GM21381 (cell line): ENCODE results near the gene LMNTD2.
A peak's percentile ranks its signal among the peaks of the same experiment; 100 is the strongest.

ENCODE experiments used
- ATAC-seq: cut with Tn5 transposase; IDR thresholded peaks from one replicate; pipeline ENCODE4 v1.9.1; 2021; ENCODE audit warnings: mild to moderate bottlenecking, moderate library complexity; ENCODE audit not compliant: unreplicated experiment

The LMNTD2 gene

GRCh38 chr11:568306-569157 lies 8.0 kb upstream of the LMNTD2 start:
- peak; percentile 82 for ATAC-seq

- ATAC-seq, result no peak
These were observed 7.2 kb upstream of the LMNTD2 start for GRCh38 chr11:567629-568292.

- no peak for ATAC-seq
These were observed 6.6 kb upstream of the LMNTD2 start for GRCh38 chr11:567011-567628.

DNA sequence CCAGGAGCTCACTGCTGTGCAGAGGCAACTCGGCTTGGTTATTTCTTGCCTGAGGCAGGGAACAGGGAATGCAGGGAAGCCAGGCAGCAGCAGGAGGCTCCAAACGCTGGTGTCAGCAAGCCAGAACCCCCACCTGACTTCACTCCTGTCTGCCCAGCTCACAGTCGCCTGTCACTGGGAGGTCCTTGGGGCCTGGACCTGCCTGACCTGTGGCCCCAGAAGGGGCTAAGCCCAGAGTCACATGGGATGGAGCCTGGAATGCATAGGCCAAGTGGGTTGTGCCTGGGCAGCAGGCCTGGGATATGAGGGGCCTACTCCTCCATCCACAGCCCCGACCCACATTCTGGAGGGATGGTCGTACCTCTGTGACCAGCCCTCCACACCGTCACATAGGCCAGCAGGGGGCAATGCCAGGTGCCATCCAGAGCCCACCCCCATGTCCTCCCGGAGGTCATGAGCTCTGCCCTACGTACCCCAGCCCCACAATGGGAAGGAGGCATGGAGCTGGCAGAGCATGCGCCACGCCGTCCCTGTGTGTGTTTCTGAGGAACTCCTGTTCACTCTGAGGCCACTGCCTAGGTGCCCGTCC lies 5.5 kb upstream of the LMNTD2 start:
- no peak for ATAC-seq

DNA sequence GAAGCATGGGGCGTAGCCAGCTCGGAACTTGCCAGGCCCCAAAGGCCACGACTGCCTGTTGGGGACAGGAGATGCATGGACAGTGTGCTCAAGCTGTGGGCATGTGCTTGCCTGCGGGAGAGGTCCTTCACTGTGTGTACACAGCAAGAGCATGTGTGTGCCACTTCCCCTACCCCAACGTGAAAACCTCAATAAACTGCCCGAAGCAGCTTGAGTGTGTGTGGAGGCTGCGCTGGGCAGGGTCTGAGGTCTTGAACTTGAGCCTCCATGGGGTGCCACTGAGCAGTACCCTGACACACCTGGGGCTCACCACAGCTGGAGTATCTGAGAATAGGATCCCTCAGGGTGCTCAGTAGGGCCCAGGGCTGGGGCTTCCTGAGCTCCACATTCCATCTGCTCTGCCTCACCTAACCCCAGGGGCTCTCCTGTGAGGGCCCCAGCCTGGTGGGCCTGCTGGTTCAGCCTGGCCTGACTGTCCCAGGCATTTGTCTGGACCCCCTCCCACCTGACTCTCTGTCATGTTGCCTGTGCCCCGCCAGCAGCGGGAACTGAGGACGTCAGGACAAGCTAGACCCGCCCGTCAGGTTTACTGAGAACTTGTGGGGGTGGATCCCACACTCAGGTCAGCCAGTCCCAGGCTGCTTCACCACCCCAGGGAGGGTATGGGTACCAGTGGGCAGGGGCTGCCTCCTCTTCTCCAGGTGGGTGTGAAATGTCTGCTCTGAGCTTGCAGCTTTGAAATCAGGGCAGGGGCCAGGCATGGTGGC lies 3.5 kb upstream of the LMNTD2 start:
- ATAC-seq, result no peak

DNA sequence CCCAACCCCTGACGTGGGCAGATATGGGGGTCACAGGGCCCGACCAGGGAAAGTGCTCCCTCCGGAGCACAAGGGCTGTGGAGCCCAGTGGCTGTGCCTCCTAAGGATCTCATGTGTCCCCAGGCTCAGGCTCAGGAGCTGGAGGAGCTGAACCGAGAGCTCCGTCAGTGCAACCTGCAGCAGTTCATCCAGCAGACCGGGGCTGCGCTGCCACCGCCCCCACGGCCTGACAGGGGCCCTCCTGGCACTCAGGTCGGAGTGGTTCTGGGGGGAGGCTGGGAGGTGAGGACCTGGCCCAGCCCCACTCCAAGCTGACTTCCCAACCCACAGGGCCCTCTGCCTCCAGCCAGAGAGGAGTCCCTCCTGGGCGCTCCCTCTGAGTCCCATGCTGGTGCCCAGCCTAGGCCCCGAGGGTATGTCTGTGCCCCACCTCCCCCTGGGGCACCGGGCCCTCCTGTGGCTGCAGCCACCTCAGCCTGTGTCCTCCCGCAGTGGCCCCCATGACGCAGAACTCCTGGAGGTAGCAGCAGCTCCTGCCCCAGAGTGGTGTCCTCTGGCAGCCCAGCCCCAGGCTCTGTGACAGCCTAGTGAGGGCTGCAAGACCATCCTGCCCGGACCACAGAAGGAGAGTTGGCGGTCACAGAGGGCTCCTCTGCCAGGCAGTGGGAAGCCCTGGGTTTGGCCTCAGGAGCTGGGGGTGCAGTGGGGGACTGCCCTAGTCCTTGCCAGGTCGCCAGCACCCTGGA lies 2.7 kb upstream of the LMNTD2 start:
- no peak for ATAC-seq

- no peak for ATAC-seq
These were observed 1.6 kb upstream of the LMNTD2 start for GRCh38 chr11:562046-562645.

- peak; percentile 16 for ATAC-seq
These were observed 838 bp upstream of the LMNTD2 start for GRCh38 chr11:561148-562003.

DNA sequence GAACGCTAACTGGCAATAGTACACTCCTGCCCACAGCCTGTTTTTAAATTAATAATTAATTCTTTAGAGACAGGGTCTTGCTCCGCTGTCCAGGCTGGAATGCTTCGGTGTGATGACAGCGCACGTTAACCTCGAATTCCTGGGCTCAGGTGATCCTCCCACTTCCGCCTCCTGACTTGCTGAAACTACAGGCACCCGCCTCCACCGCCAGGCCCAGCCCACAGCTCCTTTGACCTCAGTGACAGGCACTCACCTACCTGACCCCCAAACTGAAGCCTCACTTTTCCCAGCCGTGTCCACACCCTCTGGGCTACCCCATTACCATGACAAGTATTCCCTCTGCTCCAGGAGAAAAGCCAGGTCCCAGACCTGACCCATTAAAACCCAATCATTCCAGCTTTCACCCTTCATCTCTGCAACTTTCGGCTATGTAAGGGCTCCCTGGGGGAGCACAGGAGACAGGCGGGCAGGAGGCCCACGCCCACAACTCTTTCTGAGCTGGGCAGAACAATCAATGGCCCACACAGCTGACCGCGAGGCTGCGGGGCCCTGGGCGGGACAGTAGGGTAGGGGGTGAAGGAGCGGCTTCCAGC lies 730 bp downstream of the LMNTD2 start:
- no peak for ATAC-seq

DNA sequence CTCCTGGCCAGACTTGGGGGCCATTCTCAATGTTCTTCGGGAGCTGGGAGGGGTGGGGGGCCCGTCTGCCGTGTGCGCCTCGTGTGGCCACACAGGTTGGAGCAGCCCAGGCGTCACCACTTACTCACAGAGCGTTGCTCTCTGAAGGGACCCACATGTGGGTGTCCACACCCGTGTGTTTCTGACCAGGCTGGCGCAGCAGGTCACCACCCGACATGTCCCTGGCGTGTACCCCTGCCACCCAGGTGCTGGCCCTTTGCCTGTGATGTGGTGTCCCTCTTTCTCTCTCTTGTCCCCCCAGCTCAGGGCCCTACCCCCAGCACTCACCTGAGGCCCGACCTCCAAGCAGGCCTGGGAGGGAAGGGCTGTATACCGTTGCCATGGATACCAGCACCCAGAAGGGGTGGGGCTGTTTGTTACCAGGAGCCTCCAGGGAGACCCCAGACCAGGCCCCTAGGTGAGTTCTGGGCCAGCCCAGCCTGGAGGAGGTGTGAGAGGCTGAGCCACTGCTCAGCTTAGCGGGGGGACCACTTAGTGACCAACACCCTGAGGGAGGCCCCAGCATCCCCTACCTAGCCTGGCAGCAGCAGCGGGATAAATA lies 1.4 kb downstream of the LMNTD2 start:
- no peak for ATAC-seq

- no peak for ATAC-seq
These were observed 2.0 kb downstream of the LMNTD2 start for GRCh38 chr11:558503-558902.

DNA sequence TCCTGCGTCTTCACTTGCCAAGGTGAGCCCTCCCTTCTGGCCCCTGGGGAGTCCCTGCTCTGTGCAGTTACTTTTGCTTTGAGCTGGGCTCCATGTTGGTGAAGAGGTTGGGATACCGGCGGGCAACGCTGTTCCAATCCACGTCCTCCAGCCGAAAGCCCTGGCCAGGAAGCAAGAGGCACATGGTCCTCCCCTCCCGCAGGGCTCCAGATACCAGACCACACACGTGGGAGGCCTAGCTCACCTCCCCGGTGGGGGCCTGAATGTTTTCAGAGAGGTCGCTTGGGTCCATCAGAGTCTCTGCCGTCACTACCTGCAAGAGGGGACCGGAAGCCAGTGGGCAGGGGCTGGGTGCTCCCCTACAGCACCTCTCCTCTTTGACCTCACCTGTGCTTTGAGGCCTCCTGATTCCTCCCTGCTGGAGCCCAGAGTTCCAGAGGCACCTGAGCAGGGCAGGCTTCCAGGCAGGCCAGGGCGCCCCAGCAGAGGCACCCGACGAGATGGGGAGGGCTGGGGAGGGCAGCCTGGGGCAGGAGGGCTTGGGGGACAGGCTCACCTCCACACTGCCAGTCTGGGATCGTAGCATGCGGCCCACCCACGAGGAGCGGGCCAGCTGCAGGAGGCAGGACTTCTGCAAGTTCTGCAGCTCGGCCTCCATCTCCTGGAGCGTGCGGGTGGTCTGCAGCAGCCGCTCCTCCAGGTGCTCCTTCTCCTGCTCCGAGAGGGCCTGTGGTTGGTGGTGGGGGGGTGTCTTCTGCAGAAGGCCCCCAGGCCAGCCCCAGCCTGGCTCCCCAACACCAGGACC lies 3.0 kb downstream of the LMNTD2 start:
- ATAC-seq, result no peak

- ATAC-seq, result no peak
These were observed 3.8 kb downstream of the LMNTD2 start for GRCh38 chr11:556662-557256.

GRCh38 chr11:555780-556661 lies 4.5 kb downstream of the LMNTD2 start:
- no peak for ATAC-seq

DNA sequence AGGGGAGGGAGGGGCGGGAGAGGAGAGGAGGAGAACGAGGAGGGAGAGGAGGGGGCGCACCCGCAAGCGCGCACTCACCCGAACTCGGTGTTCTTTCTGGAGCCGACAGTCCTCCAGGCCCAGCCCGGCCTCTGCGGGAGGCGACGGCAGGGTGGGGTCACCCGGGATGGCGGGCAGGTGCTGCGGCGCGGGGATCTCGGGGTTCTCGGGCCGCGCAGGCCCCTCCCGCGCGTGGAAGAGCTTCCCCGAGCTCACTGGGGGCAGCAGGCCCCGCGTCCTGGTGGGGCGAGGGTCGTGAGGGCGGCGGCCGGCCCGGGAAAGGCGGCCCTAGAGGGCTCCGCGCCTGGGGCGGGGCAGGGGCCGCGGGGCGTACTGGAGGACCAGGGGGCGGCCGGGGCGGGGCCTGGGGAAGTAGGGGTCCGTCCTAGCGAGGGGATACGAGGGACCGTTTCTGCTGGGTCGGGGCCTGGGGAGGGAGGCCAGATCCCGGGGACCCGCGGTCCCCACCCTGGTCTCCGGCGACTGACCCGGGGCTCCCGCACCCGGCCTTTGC lies 5.2 kb downstream of the LMNTD2 start:
- ATAC-seq, result no peak
